ENCODE results near the gene UNC45B. TPM values are rescaled to one million over a fixed set of nuclear protein-coding genes. Genes with fewer than 3 reads are reported as not detected.

The UNC45B gene
- total and polyA plus RNA-seq, 2 donors (not counting 3 experiments of a cell fraction or from before 2014, with no cell fraction given) = not detected

DNA sequence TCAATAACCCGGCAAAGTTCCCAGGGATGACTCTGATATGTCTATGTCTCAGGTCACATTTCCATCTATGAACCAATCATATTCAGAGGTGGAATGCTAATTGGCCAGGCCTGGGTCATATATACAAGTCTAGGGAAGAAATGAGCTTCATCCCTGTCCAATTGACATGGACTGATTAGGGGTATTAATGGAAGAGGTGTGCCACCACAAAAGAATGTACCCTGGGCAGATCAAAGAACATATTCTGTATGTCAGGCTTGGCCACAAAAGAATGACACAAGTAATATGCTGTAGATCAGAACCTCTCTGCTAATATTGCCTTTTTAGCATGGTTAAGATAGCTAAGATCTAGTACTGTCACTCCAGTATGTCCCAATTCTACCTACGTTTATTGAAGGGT lies 39.9 kb downstream of the UNC45B start:
- FAIRE-seq = no peak
- Histone ChIP-seq H3K79me2 (ENCODE audit: control insufficient read depth, insufficient read depth, low read length) (no peaks in the 10 kb centered on the region), H3K4me2 (ENCODE audit: insufficient read depth, low read length) (no peak overlapping the region), H3K9me3 (replicated peaks; ENCODE audit: control insufficient read depth, insufficient read depth, low read length) (no peaks in the 10 kb centered on the region), H3K36me3 (ENCODE audit: control insufficient read depth in 2 of 2, extremely low read depth in 1 of 2, insufficient read depth in 2 of 2, low read length in 2 of 2) (no peaks in the 10 kb centered on the region), H3K27me3 (ENCODE audit: control insufficient read depth in 2 of 2, insufficient read depth in 2 of 2, low read length in 2 of 2) (no peaks in the 10 kb centered on the region), H3K9ac (replicated peaks; ENCODE audit: extremely low read depth, insufficient read depth, low read length) (no peak overlapping the region), H3K9me1 (replicated peaks; ENCODE audit: control insufficient read depth, extremely low read depth, insufficient read depth, low read length) (no peaks in the 10 kb centered on the region), H2AFZ (ENCODE audit: low read depth, low read length) (no peak overlapping the region), H3K4me3 (replicated peaks in 1 of 3; ENCODE audit: insufficient read depth in 1 of 3, low read depth in 1 of 3, low read length in 3 of 3) (no peak overlapping the region), H3K27ac (ENCODE audit: insufficient read depth, low read depth, low read length) (no peak overlapping the region), H4K20me1 (replicated peaks; ENCODE audit: control insufficient read depth, extremely low read depth, insufficient read depth, low read length) (no peaks in the 10 kb centered on the region), H3K4me1 (ENCODE audit: control insufficient read depth, extremely low read depth, insufficient read depth, low read length) (peaks cover 5% of the 10 kb centered on the region)
- no peak for DNase-seq (ENCODE audit: low read depth, low spot score)
- POLR2A ChIA-PET = no interaction called here
- intact Hi-C loops (cut with micrococcal nuclease) (no loop called here), dilution Hi-C loops (cut with MboI; ENCODE audit: extremely low pct_ligation_motif_present, low sequenced_read_pairs) (no loop called here)
- TF ChIP-seq GATA2 (IDR thresholded peaks at IDR 0.05; ENCODE audit: insufficient read depth, insufficient read length, low read depth, low read length) (no peak), JUN (IDR thresholded peaks at IDR 0.05; ENCODE audit: borderline replicate concordance, insufficient read depth, insufficient read length, low read depth) (no peak), POLR2A (IDR thresholded peaks at IDR 0.05; ENCODE audit: low read depth, low read length) (no peak), EZH2 (IDR thresholded peaks at IDR 0.05; ENCODE audit: borderline replicate concordance, low read depth, low read length, severe bottlenecking) (no peak), MYC (IDR thresholded peaks at IDR 0.05; ENCODE audit: low read depth, low read length) (no peak), MAX (IDR thresholded peaks at IDR 0.05; ENCODE audit: insufficient read depth, insufficient read length) (no peak), POLR2AphosphoS5 (IDR thresholded peaks at IDR 0.05; ENCODE audit: insufficient read depth, low read depth, low read length) (no peak), FOS (IDR thresholded peaks at IDR 0.05; ENCODE audit: borderline replicate concordance, insufficient read depth, low read length) (no peak)
- TF ChIP-seq, protein P1, sequence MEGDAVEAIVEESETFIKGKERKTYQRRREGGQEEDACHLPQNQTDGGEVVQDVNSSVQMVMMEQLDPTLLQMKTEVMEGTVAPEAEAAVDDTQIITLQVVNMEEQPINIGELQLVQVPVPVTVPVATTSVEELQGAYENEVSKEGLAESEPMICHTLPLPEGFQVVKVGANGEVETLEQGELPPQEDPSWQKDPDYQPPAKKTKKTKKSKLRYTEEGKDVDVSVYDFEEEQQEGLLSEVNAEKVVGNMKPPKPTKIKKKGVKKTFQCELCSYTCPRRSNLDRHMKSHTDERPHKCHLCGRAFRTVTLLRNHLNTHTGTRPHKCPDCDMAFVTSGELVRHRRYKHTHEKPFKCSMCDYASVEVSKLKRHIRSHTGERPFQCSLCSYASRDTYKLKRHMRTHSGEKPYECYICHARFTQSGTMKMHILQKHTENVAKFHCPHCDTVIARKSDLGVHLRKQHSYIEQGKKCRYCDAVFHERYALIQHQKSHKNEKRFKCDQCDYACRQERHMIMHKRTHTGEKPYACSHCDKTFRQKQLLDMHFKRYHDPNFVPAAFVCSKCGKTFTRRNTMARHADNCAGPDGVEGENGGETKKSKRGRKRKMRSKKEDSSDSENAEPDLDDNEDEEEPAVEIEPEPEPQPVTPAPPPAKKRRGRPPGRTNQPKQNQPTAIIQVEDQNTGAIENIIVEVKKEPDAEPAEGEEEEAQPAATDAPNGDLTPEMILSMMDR (IDR thresholded peaks at IDR 0.05; ENCODE audit: extremely low read depth in 1 of 2, insufficient read depth in 1 of 2, low read depth in 1 of 2, low read length in 2 of 2) = no peak
- CTCF ChIA-PET = interaction anchor here (1.0 to 1.1 kb wide), 2 partner anchors 242 to 346 kb away, joined by 3 read pairs; no protein-coding TSS in a partner anchor
- BruUV-seq (replicated peaks) = no TSS peak

All from endothelial cell of umbilical vein (primary cell).